Right lobe of liver (tissue), 4 donors: ENCODE data around the gene STK38L.

Experiments used
- POLR2A ChIP-seq: fragments of 450-650 bp; IDR thresholded peaks from one replicate; pipeline ENCODE4 v1.6.1; 2017; ENCODE audit warnings: antibody characterized with exemption, mild to moderate bottlenecking
- TF ChIP-seq, protein P1 (sequence below), 4 donors: fragments of 200-600 bp in 3 of 4; fragments of 450-650 bp in 1 of 4; IDR thresholded peaks; one replicate each; pipeline versions ENCODE4 v1.5.1 to v1.8.0; 2016 to 2022; ENCODE audit warnings: antibody characterized with exemption in 4 of 4, mild to moderate bottlenecking in 2 of 4
- donor health status: DM: no; HTN: no; CAD: no.
- donor health status: DM: no; HTN: no; CAD: no.
- donor health status: DM: no; HTN: yes; CAD: no.

DNA sequence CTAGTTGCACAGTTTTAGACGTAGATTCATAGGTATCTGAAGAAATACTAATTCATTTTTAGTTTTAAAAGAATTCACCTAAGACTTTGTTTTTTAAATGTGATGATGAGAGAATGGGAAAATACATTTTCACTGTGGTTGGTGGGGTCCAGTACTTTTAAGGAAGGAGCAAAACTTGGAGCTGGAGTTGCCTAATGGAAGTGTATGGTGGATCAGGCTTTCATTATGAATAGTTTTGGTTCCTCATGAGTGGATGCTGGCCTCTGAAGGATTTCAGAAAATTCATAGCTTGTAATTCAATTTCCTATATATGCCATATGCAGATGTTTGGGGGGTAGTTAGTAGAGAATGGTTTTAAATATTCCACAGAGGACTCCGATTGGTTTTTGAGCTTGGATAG, 27.1 kb downstream of the STK38L start:
- TF ChIP-seq, protein P1, sequence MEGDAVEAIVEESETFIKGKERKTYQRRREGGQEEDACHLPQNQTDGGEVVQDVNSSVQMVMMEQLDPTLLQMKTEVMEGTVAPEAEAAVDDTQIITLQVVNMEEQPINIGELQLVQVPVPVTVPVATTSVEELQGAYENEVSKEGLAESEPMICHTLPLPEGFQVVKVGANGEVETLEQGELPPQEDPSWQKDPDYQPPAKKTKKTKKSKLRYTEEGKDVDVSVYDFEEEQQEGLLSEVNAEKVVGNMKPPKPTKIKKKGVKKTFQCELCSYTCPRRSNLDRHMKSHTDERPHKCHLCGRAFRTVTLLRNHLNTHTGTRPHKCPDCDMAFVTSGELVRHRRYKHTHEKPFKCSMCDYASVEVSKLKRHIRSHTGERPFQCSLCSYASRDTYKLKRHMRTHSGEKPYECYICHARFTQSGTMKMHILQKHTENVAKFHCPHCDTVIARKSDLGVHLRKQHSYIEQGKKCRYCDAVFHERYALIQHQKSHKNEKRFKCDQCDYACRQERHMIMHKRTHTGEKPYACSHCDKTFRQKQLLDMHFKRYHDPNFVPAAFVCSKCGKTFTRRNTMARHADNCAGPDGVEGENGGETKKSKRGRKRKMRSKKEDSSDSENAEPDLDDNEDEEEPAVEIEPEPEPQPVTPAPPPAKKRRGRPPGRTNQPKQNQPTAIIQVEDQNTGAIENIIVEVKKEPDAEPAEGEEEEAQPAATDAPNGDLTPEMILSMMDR (IDR thresholded peaks at IDR 0.05): no peak
- TF ChIP-seq POLR2A: no peak
